ENCODE data around the gene TMEM31.

Gene TMEM31, protein sequence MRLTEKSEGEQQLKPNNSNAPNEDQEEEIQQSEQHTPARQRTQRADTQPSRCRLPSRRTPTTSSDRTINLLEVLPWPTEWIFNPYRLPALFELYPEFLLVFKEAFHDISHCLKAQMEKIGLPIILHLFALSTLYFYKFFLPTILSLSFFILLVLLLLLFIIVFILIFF
- 0 reads per million in 3 donors for total RNA-seq

GRCh38 chrX:103710609-103711008 is at the start of gene TMEM31:
Gene TMEM31, plus strand, starts transcription at chrX:103710909. Its CDS starts 1,350 bp downstream, at chrX:103712259.
- DNase-seq, result no peak
- Histone ChIP-seq H3K4me1 (ENCODE audit: control insufficient read depth, insufficient read depth, low read length, poor library complexity, severe bottlenecking) (no peaks in the 10 kb centered on the region), H3K9me3 (ENCODE audit: control insufficient read depth, low read length) (no peaks in the 10 kb centered on the region), H3K27me3 (replicated peaks; ENCODE audit: control insufficient read depth, insufficient read depth, low read length, poor library complexity, severe bottlenecking) (peaks cover 3% of the 10 kb centered on the region), H3K27ac (ENCODE audit: insufficient read depth, low read length, poor library complexity, severe bottlenecking) (no peak within 1 kb of the TSS), H3K36me3 (ENCODE audit: control insufficient read depth, insufficient read depth, low read length) (no peaks in the 10 kb centered on the region), H3K4me3 (ENCODE audit: insufficient read depth, low read depth, low read length, poor library complexity, severe bottlenecking) (no peak within 1 kb of the TSS)

- Histone ChIP-seq H3K4me3 (ENCODE audit: insufficient read depth, low read depth, low read length, poor library complexity, severe bottlenecking) (no peak overlapping the region), H3K9me3 (ENCODE audit: control insufficient read depth, low read length) (no peaks in the 10 kb centered on the region), H3K36me3 (ENCODE audit: control insufficient read depth, insufficient read depth, low read length) (no peaks in the 10 kb centered on the region), H3K4me1 (ENCODE audit: control insufficient read depth, insufficient read depth, low read length, poor library complexity, severe bottlenecking) (no peaks in the 10 kb centered on the region), H3K27me3 (replicated peaks; ENCODE audit: control insufficient read depth, insufficient read depth, low read length, poor library complexity, severe bottlenecking) (peaks cover 3% of the 10 kb centered on the region), H3K27ac (ENCODE audit: insufficient read depth, low read length, poor library complexity, severe bottlenecking) (no peak overlapping the region)
- no peak for DNase-seq
Measured at GRCh38 chrX:103663981-103664762, 46.5 kb upstream of the TMEM31 start.

GRCh38 chrX:103666202-103667107 is 44.3 kb upstream of the TMEM31 start:
- Histone ChIP-seq H3K27me3 (replicated peaks; ENCODE audit: control insufficient read depth, insufficient read depth, low read length, poor library complexity, severe bottlenecking) (peaks cover 3% of the 10 kb centered on the region), H3K9me3 (ENCODE audit: control insufficient read depth, low read length) (no peaks in the 10 kb centered on the region), H3K4me1 (ENCODE audit: control insufficient read depth, insufficient read depth, low read length, poor library complexity, severe bottlenecking) (no peaks in the 10 kb centered on the region), H3K36me3 (ENCODE audit: control insufficient read depth, insufficient read depth, low read length) (no peaks in the 10 kb centered on the region), H3K27ac (ENCODE audit: insufficient read depth, low read length, poor library complexity, severe bottlenecking) (no peak overlapping the region), H3K4me3 (ENCODE audit: insufficient read depth, low read depth, low read length, poor library complexity, severe bottlenecking) (no peak overlapping the region)
- DNase-seq, result no peak

DNA sequence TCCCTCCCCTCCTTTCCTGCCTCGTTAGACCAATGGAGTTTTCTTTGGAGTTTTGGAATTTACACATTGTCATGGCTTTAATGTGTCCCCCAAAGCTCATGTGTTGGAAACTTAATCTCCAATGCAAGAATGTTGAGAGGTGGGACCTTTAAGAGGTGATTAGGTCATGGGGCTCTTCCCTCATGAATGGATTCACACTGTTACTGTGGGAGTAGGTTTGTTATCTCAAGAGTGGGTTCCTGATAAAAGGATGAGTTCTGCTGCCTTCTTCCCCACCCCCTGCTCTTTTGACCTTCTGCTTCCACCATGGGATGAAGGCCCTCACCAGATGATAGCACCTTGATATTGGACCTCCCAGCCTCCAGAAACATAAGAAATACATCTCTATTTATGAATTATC is 41.0 kb upstream of the TMEM31 start:
- Histone ChIP-seq H3K36me3 (ENCODE audit: control insufficient read depth, insufficient read depth, low read length) (peaks cover under 1% of the 10 kb centered on the region), H3K27ac (ENCODE audit: insufficient read depth, low read length, poor library complexity, severe bottlenecking) (no peak overlapping the region), H3K4me1 (ENCODE audit: control insufficient read depth, insufficient read depth, low read length, poor library complexity, severe bottlenecking) (no peaks in the 10 kb centered on the region), H3K9me3 (ENCODE audit: control insufficient read depth, low read length) (no peaks in the 10 kb centered on the region), H3K4me3 (ENCODE audit: insufficient read depth, low read depth, low read length, poor library complexity, severe bottlenecking) (no peak overlapping the region), H3K27me3 (replicated peaks; ENCODE audit: control insufficient read depth, insufficient read depth, low read length, poor library complexity, severe bottlenecking) (no peaks in the 10 kb centered on the region)
- DNase-seq, result no peak

DNA sequence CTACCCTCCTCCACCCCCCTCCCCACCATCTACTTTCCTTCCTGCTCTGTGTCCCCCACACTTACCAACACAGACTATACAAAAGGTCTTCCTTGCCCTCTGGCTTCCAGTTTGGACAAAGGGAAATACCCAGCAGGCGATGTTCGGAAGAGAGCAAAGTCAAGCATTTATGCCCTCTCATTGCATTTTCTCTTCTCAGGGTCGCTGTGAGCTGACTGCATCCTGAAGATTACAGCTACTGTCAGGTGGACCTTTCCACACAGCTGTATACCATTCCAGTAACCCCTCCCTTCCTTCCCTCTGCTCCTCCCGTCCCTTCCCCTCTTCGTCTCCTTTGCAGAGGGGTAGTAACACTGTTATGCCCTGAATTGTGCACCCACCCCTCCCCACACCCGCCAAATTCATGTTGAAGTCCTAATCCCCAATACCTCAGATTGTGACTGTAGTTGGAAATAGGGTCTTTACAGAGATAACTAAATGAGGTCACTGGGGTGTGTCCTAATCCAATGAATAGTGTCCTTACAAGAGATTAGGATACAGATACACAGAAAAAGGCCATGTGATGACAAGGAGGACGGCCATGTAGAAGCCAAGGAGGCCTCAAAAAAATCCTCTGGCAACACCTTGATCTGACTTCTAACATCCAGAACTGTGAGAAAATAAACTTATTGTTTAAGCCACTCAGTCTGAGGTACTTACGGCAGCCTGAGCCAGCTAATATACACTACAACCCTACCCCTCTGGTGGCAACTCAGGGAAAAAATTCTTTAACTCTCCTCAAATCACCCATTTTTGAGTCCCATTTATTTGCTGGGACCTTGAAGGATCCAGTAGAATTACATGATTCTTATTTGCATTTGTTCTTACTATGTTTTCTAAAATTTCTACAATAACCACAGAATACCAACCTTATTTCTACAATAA is 35.9 kb upstream of the TMEM31 start:
- Histone ChIP-seq H3K9me3 (ENCODE audit: control insufficient read depth, low read length) (no peaks in the 10 kb centered on the region), H3K27ac (ENCODE audit: insufficient read depth, low read length, poor library complexity, severe bottlenecking) (no peak overlapping the region), H3K36me3 (ENCODE audit: control insufficient read depth, insufficient read depth, low read length) (peaks cover 11% of the 10 kb centered on the region), H3K4me3 (ENCODE audit: insufficient read depth, low read depth, low read length, poor library complexity, severe bottlenecking) (no peak overlapping the region), H3K27me3 (replicated peaks; ENCODE audit: control insufficient read depth, insufficient read depth, low read length, poor library complexity, severe bottlenecking) (no peaks in the 10 kb centered on the region), H3K4me1 (ENCODE audit: control insufficient read depth, insufficient read depth, low read length, poor library complexity, severe bottlenecking) (no peaks in the 10 kb centered on the region)
- DNase-seq, result no peak

GRCh38 chrX:103678199-103678993 is 32.3 kb upstream of the TMEM31 start:
- H3K9me3 ChIP-seq (ENCODE audit: control insufficient read depth, low read length), result no peaks in the 10 kb centered on the region
- no peak for DNase-seq
- no peak overlapping the region for H3K27ac ChIP-seq (ENCODE audit: insufficient read depth, low read length, poor library complexity, severe bottlenecking)
- no peaks in the 10 kb centered on the region for H3K4me1 ChIP-seq (ENCODE audit: control insufficient read depth, insufficient read depth, low read length, poor library complexity, severe bottlenecking)
- no peaks in the 10 kb centered on the region for H3K27me3 ChIP-seq (replicated peaks; ENCODE audit: control insufficient read depth, insufficient read depth, low read length, poor library complexity, severe bottlenecking)
- H3K4me3 ChIP-seq (ENCODE audit: insufficient read depth, low read depth, low read length, poor library complexity, severe bottlenecking), result no peak overlapping the region
- peaks cover 11% of the 10 kb centered on the region for H3K36me3 ChIP-seq (ENCODE audit: control insufficient read depth, insufficient read depth, low read length)

DNA sequence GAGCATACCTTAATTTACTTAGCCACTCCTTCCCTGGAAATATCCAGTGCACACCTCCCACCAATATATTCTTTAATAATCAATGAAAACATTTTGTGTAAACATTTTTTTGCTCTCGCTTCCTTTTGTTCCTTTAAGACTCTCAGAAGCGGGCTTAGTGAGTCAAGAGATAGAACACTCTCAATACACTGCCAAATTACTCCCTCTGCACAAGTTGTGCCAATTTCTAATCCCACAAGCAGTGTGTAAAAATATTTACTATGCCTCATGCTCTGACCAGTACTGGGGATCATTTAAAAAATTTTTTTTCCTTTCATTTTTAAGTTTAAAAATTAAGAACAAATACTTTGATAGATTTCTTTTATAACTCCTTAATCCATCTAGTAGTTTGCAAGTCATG is 29.3 kb upstream of the TMEM31 start:
- no peaks in the 10 kb centered on the region for H3K9me3 ChIP-seq (ENCODE audit: control insufficient read depth, low read length)
- H3K4me3 ChIP-seq (ENCODE audit: insufficient read depth, low read depth, low read length, poor library complexity, severe bottlenecking), result no peak overlapping the region
- no peak overlapping the region for H3K27ac ChIP-seq (ENCODE audit: insufficient read depth, low read length, poor library complexity, severe bottlenecking)
- H3K27me3 ChIP-seq (replicated peaks; ENCODE audit: control insufficient read depth, insufficient read depth, low read length, poor library complexity, severe bottlenecking), result no peaks in the 10 kb centered on the region
- H3K4me1 ChIP-seq (ENCODE audit: control insufficient read depth, insufficient read depth, low read length, poor library complexity, severe bottlenecking), result no peaks in the 10 kb centered on the region
- peaks cover 21% of the 10 kb centered on the region for H3K36me3 ChIP-seq (ENCODE audit: control insufficient read depth, insufficient read depth, low read length)
- no peak for DNase-seq

GRCh38 chrX:103685396-103685795 is 25.3 kb upstream of the TMEM31 start:
- no peak for DNase-seq
- H3K9me3 ChIP-seq (ENCODE audit: control insufficient read depth, low read length), result no peaks in the 10 kb centered on the region
- peak overlapping the region; percentile 91 for H3K27ac ChIP-seq (ENCODE audit: insufficient read depth, low read length, poor library complexity, severe bottlenecking)
- no peaks in the 10 kb centered on the region for H3K4me1 ChIP-seq (ENCODE audit: control insufficient read depth, insufficient read depth, low read length, poor library complexity, severe bottlenecking)
- H3K27me3 ChIP-seq (replicated peaks; ENCODE audit: control insufficient read depth, insufficient read depth, low read length, poor library complexity, severe bottlenecking), result no peaks in the 10 kb centered on the region
- H3K36me3 ChIP-seq (ENCODE audit: control insufficient read depth, insufficient read depth, low read length), result peaks cover 14% of the 10 kb centered on the region
- peak overlapping the region; percentile 68 for H3K4me3 ChIP-seq (ENCODE audit: insufficient read depth, low read depth, low read length, poor library complexity, severe bottlenecking)
